Ishikawa (cell line): Measurements from ENCODE around the gene PPP1R16B.

Experiments
- CREB1 ChIP-seq: IDR thresholded peaks from 2 replicates; pipeline ENCODE4 v1.6.1; 2012; ENCODE audit warnings: low read depth
- EGR1 ChIP-seq: IDR thresholded peaks from 2 replicates; pipeline ENCODE4 v1.6.1; 2012
- TAF1 ChIP-seq: IDR thresholded peaks from 2 replicates; pipeline ENCODE4 v1.6.1; 2012; ENCODE audit warnings: low read depth, mild to moderate bottlenecking
- YY1 ChIP-seq: IDR thresholded peaks from 2 replicates; pipeline ENCODE4 v1.6.1; 2012; ENCODE audit warnings: low read depth

DNA sequence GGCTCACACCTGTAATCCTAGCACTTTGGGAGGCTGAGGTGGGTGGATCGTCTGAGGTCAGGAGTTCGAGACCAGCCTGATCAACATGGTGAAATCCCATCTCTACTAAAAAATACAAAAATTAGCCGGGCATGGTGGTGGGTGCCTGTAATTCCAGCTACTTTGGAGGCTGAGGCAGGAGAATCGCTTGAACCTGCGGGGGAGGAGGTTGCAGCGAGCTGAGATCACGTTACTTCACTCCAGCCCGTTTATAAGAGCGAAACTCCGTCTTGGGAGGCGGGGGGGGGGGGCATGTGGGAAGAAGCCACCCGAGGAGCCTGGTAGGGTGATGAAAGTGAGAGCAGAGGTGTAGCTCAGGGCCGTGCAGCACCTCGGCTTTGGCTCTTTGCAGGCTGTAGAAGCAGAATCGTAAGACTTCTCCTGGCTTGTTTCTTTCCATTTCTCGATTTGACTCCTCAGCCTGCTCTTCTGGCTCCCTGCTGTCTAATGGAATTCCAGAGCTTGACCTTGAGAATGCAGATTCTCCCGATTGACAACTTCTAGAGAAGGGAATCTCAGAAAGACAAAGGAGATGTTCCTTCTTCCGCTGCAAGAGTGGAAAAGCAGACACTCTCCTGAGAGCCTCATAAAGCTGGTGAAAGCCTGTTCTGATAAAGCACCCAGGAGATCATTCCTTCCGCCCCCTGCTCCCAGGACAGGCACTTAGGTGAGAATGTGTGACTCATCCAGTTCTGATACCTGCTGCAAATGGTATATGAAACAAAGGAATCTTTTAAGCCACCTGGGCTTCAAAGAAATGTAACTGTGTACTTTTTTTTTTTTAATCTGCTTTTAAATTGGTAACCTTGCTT is 26.0 kb upstream of the PPP1R16B start:
- TF ChIP-seq EGR1 (no peak), CREB1 (no peak), YY1 (no peak), TAF1 (no peak)
